Esophagus muscularis mucosa (tissue), 4 donors: ENCODE results near the gene KIF2A.

ENCODE experiments used
- EP300 ChIP-seq: sonication (generic); formaldehyde crosslinking; IDR thresholded peaks from one replicate; pipeline ENCODE4 v1.6.1; 2017; ENCODE audit warnings: antibody characterized with exemption
- POLR2A ChIP-seq: fragments of 450-650 bp; IDR thresholded peaks from one replicate; pipeline ENCODE4 v1.6.1; 2017; ENCODE audit warnings: antibody characterized with exemption, moderate library complexity, mild to moderate bottlenecking, low read depth
- POLR2AphosphoS5 ChIP-seq, 2 donors: sonication (generic); formaldehyde crosslinking; IDR thresholded peaks; one replicate each; pipeline ENCODE4 v1.6.1; 2017; ENCODE audit warnings: antibody characterized with exemption in 2 of 2
- TF ChIP-seq, protein P1 (sequence below), 3 experiments: fragments of 200-600 bp in 2 of 3; fragments of 450-650 bp in 1 of 3; sonication (generic) in 2 of 3; IDR thresholded peaks; one replicate each; pipeline ENCODE4 v1.5.1; 2017 to 2019; ENCODE audit warnings: antibody characterized with exemption in 3 of 3, mild to moderate bottlenecking in 2 of 3, moderate library complexity in 1 of 3

- TF ChIP-seq, protein P1, sequence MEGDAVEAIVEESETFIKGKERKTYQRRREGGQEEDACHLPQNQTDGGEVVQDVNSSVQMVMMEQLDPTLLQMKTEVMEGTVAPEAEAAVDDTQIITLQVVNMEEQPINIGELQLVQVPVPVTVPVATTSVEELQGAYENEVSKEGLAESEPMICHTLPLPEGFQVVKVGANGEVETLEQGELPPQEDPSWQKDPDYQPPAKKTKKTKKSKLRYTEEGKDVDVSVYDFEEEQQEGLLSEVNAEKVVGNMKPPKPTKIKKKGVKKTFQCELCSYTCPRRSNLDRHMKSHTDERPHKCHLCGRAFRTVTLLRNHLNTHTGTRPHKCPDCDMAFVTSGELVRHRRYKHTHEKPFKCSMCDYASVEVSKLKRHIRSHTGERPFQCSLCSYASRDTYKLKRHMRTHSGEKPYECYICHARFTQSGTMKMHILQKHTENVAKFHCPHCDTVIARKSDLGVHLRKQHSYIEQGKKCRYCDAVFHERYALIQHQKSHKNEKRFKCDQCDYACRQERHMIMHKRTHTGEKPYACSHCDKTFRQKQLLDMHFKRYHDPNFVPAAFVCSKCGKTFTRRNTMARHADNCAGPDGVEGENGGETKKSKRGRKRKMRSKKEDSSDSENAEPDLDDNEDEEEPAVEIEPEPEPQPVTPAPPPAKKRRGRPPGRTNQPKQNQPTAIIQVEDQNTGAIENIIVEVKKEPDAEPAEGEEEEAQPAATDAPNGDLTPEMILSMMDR (IDR thresholded peaks at IDR 0.05) = no peak
- no peak for TF ChIP-seq POLR2AphosphoS5 (IDR thresholded peaks at IDR 0.05)
- TF ChIP-seq POLR2A = no peak
- TF ChIP-seq EP300 = no peak
Observed at GRCh38 chr5:62376064-62376463, 70.1 kb downstream of the KIF2A start.
